Ureter (tissue), 1 donor: ENCODE measurements around the gene NEK4. TPM values are rescaled to one million over a fixed set of nuclear protein-coding genes. Genes with fewer than 3 reads are reported as not detected.

ENCODE experiments used
- DNase-seq: peaks from one replicate; pipeline ENCODE4 v3.0.0-alpha.2; 2020; ENCODE audit warnings: low spot score
- total RNA-seq: library from RNA; stranded (reverse); gene quantifications from one replicate; pipeline ENCODE4 v1.2.4, GENCODE V29; 2023
- donor health status: DM: yes; HTN: yes; CAD: no.

The NEK4 gene
- total RNA-seq, 1 donor from 2014 or later: 36.3 TPM

GRCh38 chr3:52777959-52778805 is 7.4 kb upstream of the NEK4 start:
- peak; percentile 19 for DNase-seq

GRCh38 chr3:52777127-52777958 is 6.6 kb upstream of the NEK4 start, which contains the start of gene ITIH1:
ITIH1 (plus strand) TSS chr3:52777599; CDS start chr3:52777616, 17 bp downstream.
- peak; percentile 22 for DNase-seq

- peak; percentile 29 for DNase-seq
These were observed 5.7 kb upstream of the NEK4 start for GRCh38 chr3:52776486-52776885.

GRCh38 chr3:52775877-52776276 is 5.1 kb upstream of the NEK4 start:
- DNase-seq: no peak

GRCh38 chr3:52774901-52775864 is 4.4 kb upstream of the NEK4 start:
- DNase-seq: peak; percentile 43

- peak; percentile 39 for DNase-seq
These were observed 3.5 kb upstream of the NEK4 start for GRCh38 chr3:52774066-52774713.

GRCh38 chr3:52773361-52774065 is 2.8 kb upstream of the NEK4 start:
- no peak for DNase-seq

- no peak for DNase-seq
These were observed 962 bp upstream of the NEK4 start for GRCh38 chr3:52771702-52772101.

- DNase-seq: no peak
These were observed 568 bp upstream of the NEK4 start for GRCh38 chr3:52771334-52771681.

GRCh38 chr3:52769786-52770455 is 819 bp downstream of the NEK4 start:
- no peak for DNase-seq

GRCh38 chr3:52763466-52763865 is 7.3 kb downstream of the NEK4 start:
- DNase-seq: no peak

GRCh38 chr3:52756141-52756540 is 14.6 kb downstream of the NEK4 start:
- DNase-seq: no peak

GRCh38 chr3:52754373-52754772 is 16.4 kb downstream of the NEK4 start:
- DNase-seq: no peak

GRCh38 chr3:52752045-52752660 is 18.6 kb downstream of the NEK4 start:
- no peak for DNase-seq

GRCh38 chr3:52743721-52744120 is 27.0 kb downstream of the NEK4 start:
- DNase-seq: no peak

GRCh38 chr3:52743152-52743551 is 27.6 kb downstream of the NEK4 start:
- DNase-seq: no peak

- no peak for DNase-seq
These were observed 28.2 kb downstream of the NEK4 start for GRCh38 chr3:52742418-52743041.

- no peak for DNase-seq
These were observed 31.0 kb downstream of the NEK4 start for GRCh38 chr3:52739730-52740129.
